ENCODE results near the gene RCSD1. TPM values are rescaled to one million over a fixed set of nuclear protein-coding genes. Genes with fewer than 3 reads are reported as not detected.
A peak's percentile ranks its signal among the peaks of the same experiment; 100 is the strongest.

Gene RCSD1
- total and polyA plus RNA-seq, 10 of the 15 experiments (the other 5 are each of a cell fraction or from before 2014, with no cell fraction given): 11.4 to 78.3 (median 71.6) TPM

DNA sequence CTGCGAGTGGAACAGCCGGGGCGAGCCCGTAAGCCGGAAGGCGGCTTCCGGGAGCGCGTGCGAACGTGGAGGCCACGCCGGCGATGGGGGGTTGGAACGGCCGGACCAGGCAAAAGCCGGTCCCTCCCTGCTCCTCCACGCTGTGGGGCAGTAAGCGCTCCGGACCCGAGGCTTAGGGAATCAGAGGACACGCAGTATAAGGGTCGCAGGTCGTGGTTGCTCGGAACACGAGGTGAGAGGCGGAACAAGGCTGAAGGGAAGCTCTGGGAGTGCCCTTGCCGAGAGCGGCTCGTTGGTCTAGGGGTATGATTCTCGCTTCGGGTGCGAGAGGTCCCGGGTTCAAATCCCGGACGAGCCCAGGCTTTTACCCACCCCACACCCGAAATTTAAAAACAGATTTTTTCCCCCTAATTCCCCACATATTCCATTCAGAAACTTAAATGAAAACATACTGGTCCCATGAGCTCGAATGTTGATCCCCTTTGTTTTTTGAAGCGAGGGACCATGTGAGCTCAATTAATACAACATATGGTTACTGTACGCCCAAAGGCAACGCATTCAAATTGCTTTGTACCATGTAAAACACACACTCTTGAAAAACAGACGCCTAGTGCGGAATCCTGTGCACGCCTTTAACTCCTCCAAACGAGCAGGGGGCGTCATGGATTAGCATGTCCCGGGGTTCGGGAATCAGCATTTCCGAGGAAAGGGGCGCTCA lies 84.6 kb downstream of the RCSD1 start (continued):
- TF ChIP-seq, protein P1, sequence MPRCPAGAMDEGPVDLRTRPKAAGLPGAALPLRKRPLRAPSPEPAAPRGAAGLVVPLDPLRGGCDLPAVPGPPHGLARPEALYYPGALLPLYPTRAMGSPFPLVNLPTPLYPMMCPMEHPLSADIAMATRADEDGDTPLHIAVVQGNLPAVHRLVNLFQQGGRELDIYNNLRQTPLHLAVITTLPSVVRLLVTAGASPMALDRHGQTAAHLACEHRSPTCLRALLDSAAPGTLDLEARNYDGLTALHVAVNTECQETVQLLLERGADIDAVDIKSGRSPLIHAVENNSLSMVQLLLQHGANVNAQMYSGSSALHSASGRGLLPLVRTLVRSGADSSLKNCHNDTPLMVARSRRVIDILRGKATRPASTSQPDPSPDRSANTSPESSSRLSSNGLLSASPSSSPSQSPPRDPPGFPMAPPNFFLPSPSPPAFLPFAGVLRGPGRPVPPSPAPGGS (IDR thresholded peaks at IDR 0.05; ENCODE audit: borderline replicate concordance, insufficient read depth, low read depth, low read length, poor library complexity, severe bottlenecking): no peak
- TF ChIP-seq, protein P2, sequence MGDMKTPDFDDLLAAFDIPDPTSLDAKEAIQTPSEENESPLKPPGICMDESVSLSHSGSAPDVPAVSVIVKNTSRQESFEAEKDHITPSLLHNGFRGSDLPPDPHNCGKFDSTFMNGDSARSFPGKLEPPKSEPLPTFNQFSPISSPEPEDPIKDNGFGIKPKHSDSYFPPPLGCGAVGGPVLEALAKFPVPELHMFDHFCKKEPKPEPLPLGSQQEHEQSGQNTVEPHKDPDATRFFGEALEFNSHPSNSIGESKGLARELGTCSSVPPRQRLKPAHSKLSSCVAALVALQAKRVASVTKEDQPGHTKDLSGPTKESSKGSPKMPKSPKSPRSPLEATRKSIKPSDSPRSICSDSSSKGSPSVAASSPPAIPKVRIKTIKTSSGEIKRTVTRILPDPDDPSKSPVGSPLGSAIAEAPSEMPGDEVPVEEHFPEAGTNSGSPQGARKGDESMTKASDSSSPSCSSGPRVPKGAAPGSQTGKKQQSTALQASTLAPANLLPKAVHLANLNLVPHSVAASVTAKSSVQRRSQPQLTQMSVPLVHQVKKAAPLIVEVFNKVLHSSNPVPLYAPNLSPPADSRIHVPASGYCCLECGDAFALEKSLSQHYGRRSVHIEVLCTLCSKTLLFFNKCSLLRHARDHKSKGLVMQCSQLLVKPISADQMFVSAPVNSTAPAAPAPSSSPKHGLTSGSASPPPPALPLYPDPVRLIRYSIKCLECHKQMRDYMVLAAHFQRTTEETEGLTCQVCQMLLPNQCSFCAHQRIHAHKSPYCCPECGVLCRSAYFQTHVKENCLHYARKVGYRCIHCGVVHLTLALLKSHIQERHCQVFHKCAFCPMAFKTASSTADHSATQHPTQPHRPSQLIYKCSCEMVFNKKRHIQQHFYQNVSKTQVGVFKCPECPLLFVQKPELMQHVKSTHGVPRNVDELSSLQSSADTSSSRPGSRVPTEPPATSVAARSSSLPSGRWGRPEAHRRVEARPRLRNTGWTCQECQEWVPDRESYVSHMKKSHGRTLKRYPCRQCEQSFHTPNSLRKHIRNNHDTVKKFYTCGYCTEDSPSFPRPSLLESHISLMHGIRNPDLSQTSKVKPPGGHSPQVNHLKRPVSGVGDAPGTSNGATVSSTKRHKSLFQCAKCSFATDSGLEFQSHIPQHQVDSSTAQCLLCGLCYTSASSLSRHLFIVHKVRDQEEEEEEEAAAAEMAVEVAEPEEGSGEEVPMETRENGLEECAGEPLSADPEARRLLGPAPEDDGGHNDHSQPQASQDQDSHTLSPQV (IDR thresholded peaks at IDR 0.05): no peak
- TF ChIP-seq EGR1 (IDR thresholded peaks at IDR 0.05; ENCODE audit: borderline replicate concordance in 1 of 2, low read depth in 2 of 2, low read length in 2 of 2) (no peak), MTA2 (IDR thresholded peaks at IDR 0.05; ENCODE audit: low read depth) (no peak; the same call in 1 of the 2 replicates), PAX8 (IDR thresholded peaks at IDR 0.05) (no peak), TCF3 (IDR thresholded peaks at IDR 0.05; ENCODE audit: borderline replicate concordance, insufficient read depth, low read depth, low read length) (0 out of 2 replicates have a peak, but pooled peaks have one; percentile 6), NFYA (IDR thresholded peaks at IDR 0.05; ENCODE audit: borderline replicate concordance, low read depth, low read length) (no peak), RB1 (IDR thresholded peaks at IDR 0.05; ENCODE audit: borderline replicate concordance) (peak; percentile 87; the same call in 1 of the 2 replicates), CBX3 (IDR thresholded peaks at IDR 0.05; ENCODE audit: borderline replicate concordance, low read depth) (no peak), HDAC2 (IDR thresholded peaks at IDR 0.05) (0 out of 2 replicates have a peak, but pooled peaks have one; percentile 67), FOXM1 (IDR thresholded peaks at IDR 0.05; ENCODE audit: low read depth, low read length) (no peak)
- TF ChIP-seq, protein P3, sequence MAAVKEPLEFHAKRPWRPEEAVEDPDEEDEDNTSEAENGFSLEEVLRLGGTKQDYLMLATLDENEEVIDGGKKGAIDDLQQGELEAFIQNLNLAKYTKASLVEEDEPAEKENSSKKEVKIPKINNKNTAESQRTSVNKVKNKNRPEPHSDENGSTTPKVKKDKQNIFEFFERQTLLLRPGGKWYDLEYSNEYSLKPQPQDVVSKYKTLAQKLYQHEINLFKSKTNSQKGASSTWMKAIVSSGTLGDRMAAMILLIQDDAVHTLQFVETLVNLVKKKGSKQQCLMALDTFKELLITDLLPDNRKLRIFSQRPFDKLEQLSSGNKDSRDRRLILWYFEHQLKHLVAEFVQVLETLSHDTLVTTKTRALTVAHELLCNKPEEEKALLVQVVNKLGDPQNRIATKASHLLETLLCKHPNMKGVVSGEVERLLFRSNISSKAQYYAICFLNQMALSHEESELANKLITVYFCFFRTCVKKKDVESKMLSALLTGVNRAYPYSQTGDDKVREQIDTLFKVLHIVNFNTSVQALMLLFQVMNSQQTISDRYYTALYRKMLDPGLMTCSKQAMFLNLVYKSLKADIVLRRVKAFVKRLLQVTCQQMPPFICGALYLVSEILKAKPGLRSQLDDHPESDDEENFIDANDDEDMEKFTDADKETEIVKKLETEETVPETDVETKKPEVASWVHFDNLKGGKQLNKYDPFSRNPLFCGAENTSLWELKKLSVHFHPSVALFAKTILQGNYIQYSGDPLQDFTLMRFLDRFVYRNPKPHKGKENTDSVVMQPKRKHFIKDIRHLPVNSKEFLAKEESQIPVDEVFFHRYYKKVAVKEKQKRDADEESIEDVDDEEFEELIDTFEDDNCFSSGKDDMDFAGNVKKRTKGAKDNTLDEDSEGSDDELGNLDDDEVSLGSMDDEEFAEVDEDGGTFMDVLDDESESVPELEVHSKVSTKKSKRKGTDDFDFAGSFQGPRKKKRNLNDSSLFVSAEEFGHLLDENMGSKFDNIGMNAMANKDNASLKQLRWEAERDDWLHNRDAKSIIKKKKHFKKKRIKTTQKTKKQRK (IDR thresholded peaks at IDR 0.05; ENCODE audit: low read depth, low read length): no peak
- TF ChIP-seq, protein P4, sequence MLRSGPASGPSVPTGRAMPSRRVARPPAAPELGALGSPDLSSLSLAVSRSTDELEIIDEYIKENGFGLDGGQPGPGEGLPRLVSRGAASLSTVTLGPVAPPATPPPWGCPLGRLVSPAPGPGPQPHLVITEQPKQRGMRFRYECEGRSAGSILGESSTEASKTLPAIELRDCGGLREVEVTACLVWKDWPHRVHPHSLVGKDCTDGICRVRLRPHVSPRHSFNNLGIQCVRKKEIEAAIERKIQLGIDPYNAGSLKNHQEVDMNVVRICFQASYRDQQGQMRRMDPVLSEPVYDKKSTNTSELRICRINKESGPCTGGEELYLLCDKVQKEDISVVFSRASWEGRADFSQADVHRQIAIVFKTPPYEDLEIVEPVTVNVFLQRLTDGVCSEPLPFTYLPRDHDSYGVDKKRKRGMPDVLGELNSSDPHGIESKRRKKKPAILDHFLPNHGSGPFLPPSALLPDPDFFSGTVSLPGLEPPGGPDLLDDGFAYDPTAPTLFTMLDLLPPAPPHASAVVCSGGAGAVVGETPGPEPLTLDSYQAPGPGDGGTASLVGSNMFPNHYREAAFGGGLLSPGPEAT (IDR thresholded peaks at IDR 0.05; ENCODE audit: low read depth): peak; percentile 47
- TF ChIP-seq, protein P5, sequence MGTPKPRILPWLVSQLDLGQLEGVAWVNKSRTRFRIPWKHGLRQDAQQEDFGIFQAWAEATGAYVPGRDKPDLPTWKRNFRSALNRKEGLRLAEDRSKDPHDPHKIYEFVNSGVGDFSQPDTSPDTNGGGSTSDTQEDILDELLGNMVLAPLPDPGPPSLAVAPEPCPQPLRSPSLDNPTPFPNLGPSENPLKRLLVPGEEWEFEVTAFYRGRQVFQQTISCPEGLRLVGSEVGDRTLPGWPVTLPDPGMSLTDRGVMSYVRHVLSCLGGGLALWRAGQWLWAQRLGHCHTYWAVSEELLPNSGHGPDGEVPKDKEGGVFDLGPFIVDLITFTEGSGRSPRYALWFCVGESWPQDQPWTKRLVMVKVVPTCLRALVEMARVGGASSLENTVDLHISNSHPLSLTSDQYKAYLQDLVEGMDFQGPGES (IDR thresholded peaks at IDR 0.05): 0 out of 2 replicates have a peak, but pooled peaks have one; percentile 11
- TF ChIP-seq, protein P6, sequence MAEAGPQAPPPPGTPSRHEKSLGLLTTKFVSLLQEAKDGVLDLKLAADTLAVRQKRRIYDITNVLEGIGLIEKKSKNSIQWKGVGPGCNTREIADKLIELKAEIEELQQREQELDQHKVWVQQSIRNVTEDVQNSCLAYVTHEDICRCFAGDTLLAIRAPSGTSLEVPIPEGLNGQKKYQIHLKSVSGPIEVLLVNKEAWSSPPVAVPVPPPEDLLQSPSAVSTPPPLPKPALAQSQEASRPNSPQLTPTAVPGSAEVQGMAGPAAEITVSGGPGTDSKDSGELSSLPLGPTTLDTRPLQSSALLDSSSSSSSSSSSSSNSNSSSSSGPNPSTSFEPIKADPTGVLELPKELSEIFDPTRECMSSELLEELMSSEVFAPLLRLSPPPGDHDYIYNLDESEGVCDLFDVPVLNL (IDR thresholded peaks at IDR 0.05; ENCODE audit: low read depth, low read length): no peak

Measured in GM12878 (cell line).